HepG2 (cell line): ENCODE data around the gene CBLC.

Source experiments
- GABPA ChIP-seq, 2 experiments: IDR thresholded peaks; 2 replicates each; pipeline ENCODE4 v1.6.1; 2011 to 2016; ENCODE audit warnings: low read depth in 2 of 2, low read length in 1 of 2, missing biosample characterization in 1 of 2, missing genetic modification characterization in 1 of 2
- NBN ChIP-seq: fragments of 450-650 bp; conservative IDR thresholded peaks from 2 replicates; pipeline ENCODE4 v1.6.1; 2017
- PBX2 ChIP-seq: IDR thresholded peaks from 2 replicates; pipeline ENCODE4 v1.6.1; 2016; ENCODE audit warnings: control low read depth
- REXO4 ChIP-seq: sonication (generic); formaldehyde crosslinking; IDR thresholded peaks from 2 replicates; pipeline ENCODE4 v1.8.0; 2022; ENCODE audit warnings: missing genetic modification reagents, mild to moderate bottlenecking, borderline replicate concordance
- SUZ12 ChIP-seq: fragments of 150-350 bp; IDR thresholded peaks from 2 replicates; pipeline ENCODE4 v1.6.1; 2014; ENCODE audit warnings: low read depth, low read length
- TAF1 ChIP-seq: sonication (generic); formaldehyde crosslinking; IDR thresholded peaks from 2 replicates; pipeline ENCODE4 v1.4.0; 2020; ENCODE audit warnings: missing genetic modification reagents
- TFAP4 ChIP-seq: sonication (generic); IDR thresholded peaks from 2 replicates; pipeline ENCODE4 v1.6.1; 2016; ENCODE audit warnings: low read depth, borderline replicate concordance

DNA sequence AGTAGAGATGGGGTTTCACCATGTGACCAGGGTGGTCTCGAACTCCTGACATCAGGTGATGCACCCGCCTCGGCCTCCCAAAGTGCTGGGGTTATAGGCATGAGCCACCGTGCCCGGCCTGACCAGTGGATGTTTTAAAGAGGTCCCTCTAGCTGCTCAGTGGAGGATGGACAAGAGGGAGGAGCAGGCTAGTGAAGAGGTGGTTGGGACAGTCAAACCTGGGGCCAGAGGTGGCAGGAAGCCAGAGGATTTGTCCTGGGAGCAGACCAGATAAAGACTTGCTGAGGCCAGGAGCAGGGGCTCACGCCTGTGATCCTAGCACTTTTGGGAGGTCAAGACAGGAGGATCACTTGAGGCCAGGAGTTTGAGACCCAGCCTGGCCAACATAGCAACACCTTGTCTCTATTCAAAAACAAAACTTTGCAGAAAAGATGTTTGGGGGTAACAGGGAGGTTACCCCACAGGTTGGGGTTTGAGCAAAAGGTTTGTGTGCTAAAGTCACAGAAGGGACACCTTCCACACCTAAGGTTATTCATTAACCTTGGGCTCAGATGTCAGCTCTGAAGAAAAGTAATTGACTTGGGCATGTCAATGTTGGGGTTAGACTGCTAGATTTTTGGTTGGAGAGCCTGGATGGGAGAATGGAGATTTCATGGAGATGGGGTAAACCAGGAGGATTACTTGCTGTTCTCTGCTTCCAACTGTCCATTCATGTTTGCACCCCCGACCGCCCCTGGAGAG is 40.2 kb downstream of the CBLC start:
- TF ChIP-seq TAF1 (CRISPR knock-in tag): no peak
- TF ChIP-seq SUZ12: no peak
- no peak for TF ChIP-seq TFAP4
- no peak for TF ChIP-seq PBX2 (CRISPR knock-in tag)
- no peak for TF ChIP-seq GABPA (IDR thresholded peaks at IDR 0.05; ENCODE audit: low read depth, low read length)
- no peak for TF ChIP-seq GABPA (CRISPR knock-in tag; IDR thresholded peaks at IDR 0.05; ENCODE audit: low read depth)
- no peak for TF ChIP-seq NBN
- TF ChIP-seq REXO4 (CRISPR knock-in tag): no peak
